ENCODE measurements around the gene CCL11.
A peak's percentile ranks its signal among the peaks of the same experiment; 100 is the strongest.
"Not testable (repeated sequence)": the region's sequence is repeated elsewhere in the genome, so short reads cannot be mapped to it uniquely, and the experiment has no call there.

The CCL11 gene

DNA sequence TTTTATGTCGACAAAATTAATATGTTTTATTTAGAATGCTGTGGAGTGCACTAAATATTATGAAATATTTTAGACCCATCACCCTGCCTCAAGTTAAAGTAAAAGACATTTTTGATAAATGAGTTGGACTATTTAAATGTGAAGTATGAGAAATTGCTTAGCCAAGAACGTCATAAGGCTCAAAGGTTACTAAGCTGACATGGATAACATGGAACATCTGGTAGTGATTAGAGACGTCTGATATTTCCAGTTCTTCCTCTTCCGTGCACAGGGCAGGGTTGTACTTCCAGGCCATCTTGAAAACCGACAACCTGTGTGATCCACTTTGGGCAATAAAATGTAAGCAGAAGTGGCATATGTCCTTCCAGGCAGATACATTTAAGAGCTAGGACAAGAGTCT lies 26.5 kb downstream of the CCL11 start:
- no peak for DNase-seq

DNA sequence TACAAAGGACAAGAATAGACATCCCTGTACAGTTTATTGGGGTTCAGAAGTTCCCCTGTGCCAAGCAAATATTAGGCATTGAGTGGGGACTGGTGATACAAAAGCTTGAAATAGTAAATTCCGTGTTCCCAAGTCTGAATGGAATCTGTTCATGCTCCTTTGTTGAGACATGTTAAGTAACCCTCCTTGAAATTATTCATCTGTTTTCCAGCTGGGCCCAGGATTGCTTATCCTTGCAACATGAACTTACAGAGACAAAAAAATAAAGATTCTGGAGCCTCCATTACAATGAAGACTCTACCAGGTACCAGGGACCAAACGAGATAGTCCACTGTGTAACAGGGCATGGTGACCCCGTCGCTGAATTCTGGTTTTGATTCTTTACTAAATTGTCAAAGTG lies 27.6 kb downstream of the CCL11 start:
- DNase-seq, result no peak

DNA sequence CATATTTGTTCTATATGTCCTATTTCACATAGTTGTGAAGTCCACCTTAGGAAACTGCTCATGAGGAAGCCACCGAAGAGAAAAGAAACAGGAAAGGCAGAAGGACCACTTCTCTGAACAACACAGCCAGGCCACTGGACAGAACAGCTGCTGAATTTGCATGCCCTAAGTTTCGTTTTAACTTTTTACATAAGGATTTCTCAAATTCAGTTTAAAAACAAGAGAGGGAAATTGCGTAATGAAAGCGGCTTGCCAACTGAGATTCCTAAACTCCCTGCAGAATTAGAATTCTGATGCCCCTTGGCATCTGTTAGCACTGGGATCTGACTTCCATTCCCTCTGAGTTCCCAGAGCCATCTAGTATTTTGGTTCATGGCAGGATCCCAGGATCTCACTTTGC lies 28.7 kb downstream of the CCL11 start:
- DNase-seq, result no peak

DNA sequence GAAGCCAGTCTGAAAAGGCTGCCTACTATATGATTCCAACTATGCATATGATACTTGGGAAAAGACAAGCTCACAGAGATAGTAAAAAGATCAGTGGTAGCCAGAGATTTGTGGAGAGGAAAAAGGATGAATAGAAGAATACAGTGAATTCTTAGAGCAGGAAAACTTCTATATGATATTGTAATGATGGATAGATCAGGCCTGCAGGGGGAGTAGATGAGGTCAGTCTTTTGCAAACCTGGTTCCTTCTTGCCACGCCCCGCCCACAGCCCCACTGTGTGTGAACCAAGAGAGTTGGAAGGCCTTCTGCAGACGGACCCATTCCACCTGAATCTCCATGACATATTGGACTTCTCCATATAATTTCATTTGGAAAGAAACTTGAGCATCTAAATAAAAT lies 32.9 kb downstream of the CCL11 start:
- peak; percentile 8 for DNase-seq

DNA sequence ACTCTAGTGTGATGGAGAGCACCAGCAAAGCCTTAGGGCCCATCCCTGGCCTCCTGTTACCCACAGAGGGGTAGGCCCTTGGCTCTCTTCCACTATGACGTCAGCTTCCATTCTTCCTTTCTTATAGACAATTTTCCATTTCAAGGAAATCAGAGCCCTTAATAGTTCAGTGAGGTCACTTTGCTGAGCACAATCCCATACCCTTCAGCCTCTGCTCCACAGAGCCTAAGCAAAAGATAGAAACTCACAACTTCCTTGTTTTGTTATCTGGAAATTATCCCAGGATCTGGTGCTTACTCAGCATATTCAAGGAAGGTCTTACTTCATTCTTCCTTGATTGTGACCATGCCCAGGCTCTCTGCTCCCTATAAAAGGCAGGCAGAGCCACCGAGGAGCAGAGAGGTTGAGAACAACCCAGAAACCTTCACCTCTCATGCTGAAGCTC lies 33.5 kb downstream of the CCL11 start, which contains the start of gene CCL8:
CCL8 (plus strand) TSS at position 397 of the 445 bp plus-strand sequence. CDS start 67 bp downstream, outside the sequence.
- DNase-seq, result no peak

DNA sequence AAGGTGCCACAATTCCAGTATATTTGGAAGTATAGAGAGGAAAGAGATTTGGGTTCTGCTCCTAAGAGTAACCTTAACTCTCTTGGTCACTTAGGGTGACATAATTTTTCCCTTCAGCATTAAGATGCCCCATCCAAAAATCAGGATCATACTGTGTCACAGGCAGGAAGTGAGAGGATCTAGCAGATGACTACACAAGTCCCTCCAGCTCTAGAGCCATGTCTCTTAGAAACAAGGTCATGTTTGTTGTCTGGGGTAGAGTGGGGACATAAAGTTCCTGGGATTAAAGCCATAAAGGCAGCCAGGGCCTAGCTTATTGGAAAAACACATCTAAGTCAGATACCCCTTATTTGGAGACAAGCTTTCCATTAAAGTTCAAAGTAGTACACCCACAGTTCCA lies 36.4 kb downstream of the CCL11 start:
- DNase-seq, result no peak

DNA sequence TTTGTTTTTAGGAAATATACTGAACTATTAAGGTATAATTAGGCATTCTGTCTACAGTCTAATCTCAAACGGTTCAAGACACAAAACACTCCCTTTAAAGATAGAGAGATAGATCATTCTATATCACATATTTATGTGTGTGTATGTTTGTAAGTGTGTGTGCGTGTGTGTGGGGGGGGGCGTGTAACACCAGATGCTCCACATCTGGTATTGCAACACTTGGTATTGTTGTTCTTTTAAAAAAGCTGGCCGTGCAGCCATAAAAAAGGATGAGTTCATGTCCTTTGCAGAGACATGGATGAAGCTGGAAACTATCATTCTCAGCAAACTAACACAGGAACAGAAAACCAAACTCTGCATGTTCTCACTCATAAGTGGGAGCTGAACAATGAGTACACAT lies 42.0 kb downstream of the CCL11 start:
- DNase-seq, result not testable (repeated sequence)

DNA sequence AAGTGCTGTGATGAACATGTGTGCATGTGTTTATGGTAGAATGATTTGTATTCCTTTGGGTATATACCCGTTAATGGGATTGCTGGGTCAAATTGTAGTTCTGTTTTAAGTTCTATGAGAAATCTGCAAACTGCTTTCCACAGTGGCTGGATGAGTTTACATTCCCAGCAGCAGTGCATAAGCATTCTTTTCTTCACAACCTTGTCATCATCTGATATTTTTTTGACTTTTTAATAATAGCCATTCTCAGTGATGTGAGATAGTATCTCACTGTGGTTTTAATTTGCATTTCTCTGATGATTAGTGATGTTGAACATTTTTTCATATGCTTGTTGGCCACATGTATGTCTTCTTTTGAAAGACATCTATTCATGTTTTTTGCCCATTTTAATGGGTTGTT lies 52.2 kb downstream of the CCL11 start:
- DNase-seq, result no peak

Measured in activated CD4-positive, alpha-beta T cell treated with anti-CD3 and anti-CD28 coated beads for 48 hours (primary cell).